NOMO-1 treated with DMSO at 0.1 percent for 48 hours (cell line): ENCODE results near the gene FIGNL1.
A peak's percentile ranks its signal among the peaks of the same experiment; 100 is the strongest.

Experiments used
- DNase-seq: peaks from one replicate; lab custom pipeline; 2025; ENCODE audit not compliant: unreplicated experiment; lab: John Stamatoyannopoulos, UW

FIGNL1 gene

DNA sequence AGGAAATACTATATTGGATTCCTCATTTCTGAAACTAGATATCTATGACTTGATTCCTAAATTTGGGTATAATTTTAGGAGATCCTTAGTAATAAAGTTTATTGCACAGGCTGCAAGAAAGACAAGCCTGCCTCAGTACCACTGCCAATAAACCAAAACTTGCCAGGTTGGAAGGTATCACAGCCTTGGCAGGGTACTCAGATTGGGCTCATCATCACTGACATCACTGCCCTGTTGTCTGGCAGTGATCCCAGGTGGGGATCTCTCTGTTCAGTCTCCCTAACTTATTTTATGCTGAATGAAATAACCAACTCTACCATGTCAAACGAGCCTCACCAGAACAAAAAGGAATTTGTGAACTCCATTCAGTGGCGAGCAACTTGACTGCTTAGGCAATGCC lies 18.8 kb downstream of the FIGNL1 start:
- DNase-seq, result no peak

DNA sequence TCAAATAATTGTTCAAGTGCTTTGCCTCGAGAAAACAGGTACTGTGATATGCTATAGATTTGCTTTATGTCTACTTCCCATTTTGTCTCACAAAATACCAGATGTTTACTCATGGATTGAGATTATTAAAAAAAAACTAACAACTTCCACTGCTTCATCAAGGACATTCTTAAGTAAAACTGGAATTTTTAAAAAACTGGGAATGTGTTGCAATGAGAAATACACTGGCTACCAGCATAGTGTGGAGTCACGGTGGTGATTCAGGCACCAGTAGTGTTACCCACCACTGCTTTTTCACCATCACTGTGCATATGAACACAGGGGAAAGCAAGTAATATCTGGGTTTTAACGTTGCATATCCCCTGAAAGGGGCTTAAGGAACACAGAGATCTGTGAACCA lies 21.2 kb downstream of the FIGNL1 start:
- no peak for DNase-seq

DNA sequence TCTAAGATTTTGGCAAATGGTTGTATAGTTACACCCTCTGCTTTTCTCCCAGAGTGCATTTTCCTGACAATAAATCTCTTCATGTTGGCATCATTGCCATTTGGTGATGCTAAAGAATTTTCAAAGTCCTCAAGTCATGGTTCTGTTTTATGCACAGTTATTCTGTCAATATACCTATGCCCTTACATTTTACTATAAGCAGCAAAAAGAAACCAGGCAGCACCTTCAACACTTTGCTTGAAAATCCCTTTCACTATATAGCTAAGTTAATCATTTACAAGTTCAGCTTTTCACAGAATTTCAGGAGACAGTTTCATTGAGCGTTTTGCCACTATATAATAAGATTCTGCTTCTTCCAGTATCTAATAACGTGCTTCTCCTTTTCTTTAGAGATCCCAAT lies 22.6 kb downstream of the FIGNL1 start:
- DNase-seq, result no peak

DNA sequence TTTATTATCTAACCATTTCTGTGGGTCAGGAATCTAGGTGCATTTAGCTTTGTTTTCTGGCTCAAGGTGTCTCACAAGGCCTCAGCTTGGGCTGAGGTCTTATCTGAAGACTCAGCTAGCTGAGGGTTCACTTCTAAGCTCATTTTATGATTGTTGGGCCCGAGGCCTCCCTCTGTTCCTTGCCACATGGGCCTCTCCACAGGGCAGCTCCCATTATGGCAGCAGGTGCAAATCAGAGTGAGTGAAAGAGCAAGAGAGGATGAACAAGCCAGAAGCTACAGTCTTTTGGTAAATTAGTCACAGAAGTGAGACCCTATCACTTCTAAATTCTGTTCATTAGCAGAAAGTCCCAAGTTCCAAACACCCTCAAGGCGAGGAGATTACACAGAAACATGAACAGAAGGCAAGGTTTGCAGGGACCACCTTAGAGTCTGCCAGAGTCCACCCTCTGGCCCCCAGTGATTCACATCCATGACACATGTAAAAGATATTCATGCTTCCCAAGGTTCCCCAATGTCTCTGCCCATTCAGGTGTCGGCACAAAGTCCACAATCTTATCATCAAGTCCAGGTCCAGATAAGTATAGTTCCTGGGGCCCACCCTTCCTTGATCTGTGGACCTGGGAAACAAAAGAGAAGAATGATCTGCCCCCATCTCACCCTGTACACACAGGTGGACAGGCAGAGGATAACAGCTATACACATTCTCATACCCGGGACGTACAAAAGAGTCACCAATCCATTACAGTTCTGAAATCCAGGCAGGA lies 23.7 kb downstream of the FIGNL1 start:
- DNase-seq, result no peak

DNA sequence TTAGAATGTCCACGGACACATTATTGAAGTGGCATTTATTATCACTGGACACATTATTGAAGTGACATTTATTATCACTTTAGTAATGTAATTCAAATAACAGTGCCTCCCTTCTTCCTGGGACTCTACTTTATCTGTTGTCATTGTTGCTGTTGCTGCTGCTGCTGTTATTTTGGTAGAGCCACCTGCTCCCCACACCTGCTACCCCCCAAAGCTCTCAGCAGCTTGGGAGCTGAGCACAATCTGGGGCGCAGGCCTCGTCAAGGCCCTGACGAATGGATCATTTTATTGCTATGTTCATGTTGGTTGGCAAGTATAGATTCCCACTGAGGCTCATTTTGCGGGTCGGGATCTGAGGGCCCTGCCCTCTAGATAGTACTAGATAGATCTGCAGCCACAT lies 24.8 kb downstream of the FIGNL1 start:
- no peak for DNase-seq

DNA sequence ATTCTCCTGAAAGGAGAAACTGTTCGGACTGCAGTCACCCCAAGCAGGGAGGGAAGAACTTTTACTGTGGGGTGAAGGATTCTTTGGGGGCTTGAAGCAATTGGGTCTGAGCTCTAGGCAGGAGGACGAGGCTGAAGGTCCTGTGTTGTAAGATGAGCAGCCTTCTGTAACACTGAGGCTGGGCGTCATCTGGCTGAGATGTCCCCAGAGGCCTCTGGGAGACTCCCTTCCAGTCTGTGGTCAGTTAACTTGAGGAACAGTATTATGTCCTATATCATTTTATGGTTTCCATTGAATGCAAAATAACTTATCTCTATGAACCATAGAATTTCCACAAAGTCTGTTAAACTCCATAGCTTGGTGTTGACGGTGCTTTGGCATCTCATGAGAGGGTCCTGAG lies 26.3 kb downstream of the FIGNL1 start:
- no peak for DNase-seq

DNA sequence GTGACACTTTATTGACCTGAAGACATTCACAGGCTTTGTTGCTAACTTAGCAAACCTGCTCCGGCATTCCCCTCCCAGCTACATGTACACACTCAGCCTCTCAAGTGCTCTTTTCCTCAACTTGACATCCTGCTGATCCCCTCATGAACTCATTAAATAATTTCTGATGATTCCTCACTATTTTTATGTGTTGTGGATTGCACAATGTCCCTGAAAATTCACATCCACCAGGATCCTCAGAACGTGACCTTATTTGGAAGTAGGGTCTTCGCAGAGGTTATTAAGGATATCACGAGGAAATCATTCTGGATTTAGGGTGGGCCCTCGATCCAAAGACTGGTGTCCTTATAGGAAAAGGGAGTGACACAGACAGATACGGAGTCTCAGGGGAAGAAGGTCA lies 27.3 kb downstream of the FIGNL1 start:
- DNase-seq, result no peak

DNA sequence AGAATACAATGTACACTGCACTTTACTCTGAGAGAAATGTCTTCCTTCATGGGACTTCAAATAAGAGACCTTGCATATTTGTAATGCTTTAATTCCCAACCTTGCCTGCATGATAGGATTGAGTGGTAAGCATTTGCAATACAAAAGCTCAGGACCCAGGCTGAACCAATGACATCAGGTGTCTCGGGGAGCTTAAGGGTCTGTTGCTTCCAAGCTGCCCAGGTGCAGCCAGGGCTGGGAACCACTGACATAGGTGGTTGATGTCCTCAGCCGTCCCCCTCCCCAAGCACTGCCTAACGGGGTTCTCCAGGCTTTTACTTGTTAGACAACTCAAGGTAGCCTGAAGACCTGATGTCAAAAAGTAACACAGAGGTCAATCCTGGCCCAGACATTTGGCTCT lies 29.1 kb downstream of the FIGNL1 start:
- no peak for DNase-seq

DNA sequence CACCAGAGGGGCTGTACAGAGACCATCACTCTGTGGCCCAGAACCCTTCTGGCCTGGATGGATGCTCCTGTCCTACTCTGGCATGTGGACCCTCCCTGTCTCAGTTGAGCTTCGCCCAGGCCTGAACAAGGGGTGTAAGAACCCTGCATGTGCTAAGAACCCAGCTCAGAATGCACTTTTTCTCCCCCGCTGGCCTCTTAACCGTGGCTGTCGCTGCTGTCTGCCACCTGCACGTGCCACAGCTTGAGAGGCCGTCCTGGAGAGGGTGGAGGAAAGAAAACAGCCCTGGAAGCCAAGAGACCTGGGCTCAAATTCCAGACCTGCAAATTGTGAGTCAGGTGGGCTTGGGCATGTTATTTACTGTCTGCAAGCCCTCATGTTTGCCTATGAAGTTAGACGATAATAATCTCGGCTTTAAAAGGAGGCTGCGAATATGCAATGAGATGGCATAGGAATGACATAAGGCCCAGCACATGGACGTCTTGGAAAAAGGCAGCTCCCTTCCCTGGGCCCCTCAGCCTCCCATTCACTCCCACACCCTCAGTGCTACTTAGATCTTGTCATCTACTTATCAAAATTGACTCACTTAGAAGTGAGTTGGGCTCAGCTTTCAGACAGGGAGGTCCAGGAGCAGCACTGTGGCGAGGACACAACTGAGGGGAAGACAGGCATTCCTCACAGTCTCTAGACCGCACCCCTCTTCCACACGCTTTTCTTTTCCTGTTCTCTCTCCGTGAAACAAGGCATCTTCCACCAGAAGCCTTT lies 31.4 kb downstream of the FIGNL1 start:
- no peak for DNase-seq

DNA sequence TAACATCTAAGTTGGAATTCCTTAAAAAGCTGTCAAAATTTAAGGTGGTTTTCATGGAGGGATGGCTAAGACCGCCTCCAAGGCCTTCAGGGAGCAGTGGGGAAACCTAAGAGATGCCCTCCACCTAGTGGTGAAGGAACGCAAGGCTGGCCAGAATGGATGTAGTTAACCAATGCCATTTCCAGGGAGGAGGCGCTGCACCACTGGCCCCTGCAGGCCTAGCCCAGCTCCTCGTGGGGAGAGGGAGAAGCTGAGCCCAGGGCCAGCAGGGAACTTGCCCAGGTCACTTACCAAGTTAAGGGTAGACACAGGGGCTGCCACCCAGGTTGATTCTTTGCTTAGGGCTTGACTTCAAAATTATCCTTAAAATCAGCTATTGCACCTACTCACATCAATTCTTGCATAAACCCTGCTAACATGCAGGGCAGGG lies 32.0 kb downstream of the FIGNL1 start:
- DNase-seq, result peak; percentile 79

DNA sequence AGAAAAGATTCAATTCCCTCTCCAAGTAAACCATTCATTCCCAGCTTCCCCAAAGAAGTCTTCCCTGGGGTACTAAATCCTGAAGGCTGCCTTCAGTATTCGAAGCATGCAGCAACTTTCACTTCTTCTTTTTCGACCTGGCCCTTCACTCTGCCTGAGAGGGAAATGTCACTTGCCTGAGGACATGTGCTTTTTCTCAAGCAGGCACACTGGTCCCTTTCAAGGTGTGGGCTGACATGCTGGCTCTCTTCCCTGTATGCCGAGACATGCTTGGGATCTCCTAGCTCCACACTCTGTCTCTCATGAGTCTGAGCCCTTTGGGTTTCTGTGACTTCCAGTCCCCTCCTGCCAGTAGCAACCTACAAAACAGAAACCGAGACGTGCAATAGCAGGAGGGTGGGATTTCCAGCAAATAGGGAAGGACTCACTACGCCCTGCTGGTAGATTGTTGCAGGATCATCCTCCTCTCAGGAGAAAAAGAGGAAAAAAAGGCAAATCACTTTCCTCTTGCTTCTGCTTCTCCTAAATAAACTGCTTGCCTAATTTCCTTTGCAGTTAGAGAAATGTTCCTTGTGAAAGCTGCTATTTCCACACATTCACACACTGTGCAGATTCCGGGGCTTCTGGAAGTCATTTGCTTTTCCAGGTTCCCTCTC lies 33.5 kb downstream of the FIGNL1 start:
- DNase-seq, result peak; percentile 85

DNA sequence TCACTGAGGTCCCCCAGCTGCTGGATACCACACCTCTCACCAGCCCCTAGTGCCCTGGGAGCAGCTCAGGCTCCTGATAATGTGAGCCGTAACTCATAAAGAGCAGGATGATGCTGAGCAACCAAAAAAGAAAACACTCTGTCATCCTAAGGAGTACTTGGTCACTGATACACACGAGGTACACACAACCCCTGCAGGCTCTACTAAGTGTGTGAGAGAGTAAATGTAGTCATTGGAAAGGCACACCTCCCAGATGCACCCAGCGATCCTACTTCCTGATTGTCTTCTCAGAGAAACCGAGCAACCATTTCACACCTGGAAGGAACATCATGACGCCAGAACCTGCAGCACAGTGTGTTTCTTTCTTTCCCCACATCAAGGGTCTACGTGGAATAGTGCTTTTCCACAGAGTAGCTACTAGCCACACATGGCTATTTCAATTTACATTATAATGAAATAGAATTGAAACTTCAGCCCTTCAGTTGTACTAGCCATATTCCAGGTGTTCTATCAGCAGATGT lies 34.2 kb downstream of the FIGNL1 start:
- no peak for DNase-seq

DNA sequence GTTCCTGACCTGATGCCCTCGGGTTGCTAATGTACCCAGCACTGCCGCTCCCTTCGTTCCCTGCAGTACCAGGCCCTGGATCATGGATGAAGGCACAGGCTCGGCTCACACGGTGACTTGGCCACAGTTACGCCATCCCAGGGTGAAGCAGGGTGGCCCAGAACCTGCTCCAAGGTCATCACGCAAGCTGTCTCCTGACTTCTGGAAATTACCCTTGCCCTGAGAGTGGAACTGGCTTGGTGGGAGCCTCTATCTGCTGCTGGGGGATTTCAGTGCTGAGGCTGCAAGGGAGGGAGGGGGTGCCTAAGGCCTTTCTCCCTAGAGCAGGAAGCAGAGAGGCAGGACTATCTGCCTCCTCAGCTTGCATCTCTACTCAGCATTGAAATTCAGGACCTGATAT lies 36.6 kb downstream of the FIGNL1 start:
- no peak for DNase-seq

DNA sequence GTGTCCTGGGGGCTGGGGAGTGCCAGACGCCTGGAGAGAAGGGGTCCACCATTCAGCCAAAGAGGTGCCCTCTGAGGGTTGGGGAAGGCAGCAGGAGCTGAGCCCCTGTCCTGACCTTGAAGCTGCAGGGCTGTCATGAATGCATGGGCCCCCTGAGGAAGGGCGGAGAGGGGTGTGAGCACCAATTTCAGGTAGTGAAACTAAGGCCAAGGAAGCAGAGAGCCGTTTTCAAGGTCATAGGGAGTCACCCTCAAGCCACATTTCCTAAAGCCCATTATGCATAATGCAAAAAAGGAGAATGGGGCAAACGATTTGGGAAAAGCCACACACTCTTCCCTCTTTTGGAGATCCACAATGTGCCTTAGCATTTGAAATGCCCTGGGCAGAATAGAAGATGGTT lies 37.2 kb downstream of the FIGNL1 start:
- DNase-seq, result peak; percentile 78

DNA sequence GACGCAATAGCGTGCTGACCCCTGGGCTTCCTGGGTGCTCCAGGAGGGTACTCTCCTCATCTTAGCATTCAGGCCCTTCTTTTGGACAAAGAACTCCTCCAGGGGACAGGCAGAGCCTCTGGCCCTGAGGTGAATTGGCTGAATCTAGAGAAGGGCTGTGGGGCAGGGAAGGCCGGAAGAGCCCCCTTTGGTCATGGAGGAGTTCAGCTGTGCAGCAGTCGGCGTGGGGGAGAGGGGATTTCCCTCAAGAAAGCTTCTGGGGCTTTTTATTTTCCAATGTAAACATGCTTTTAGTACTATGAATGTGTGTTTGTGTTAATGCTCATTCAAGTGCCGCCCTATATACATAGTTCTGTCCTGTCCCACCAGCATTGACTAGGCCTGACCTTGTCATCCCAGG lies 38.8 kb downstream of the FIGNL1 start:
- DNase-seq, result no peak

DNA sequence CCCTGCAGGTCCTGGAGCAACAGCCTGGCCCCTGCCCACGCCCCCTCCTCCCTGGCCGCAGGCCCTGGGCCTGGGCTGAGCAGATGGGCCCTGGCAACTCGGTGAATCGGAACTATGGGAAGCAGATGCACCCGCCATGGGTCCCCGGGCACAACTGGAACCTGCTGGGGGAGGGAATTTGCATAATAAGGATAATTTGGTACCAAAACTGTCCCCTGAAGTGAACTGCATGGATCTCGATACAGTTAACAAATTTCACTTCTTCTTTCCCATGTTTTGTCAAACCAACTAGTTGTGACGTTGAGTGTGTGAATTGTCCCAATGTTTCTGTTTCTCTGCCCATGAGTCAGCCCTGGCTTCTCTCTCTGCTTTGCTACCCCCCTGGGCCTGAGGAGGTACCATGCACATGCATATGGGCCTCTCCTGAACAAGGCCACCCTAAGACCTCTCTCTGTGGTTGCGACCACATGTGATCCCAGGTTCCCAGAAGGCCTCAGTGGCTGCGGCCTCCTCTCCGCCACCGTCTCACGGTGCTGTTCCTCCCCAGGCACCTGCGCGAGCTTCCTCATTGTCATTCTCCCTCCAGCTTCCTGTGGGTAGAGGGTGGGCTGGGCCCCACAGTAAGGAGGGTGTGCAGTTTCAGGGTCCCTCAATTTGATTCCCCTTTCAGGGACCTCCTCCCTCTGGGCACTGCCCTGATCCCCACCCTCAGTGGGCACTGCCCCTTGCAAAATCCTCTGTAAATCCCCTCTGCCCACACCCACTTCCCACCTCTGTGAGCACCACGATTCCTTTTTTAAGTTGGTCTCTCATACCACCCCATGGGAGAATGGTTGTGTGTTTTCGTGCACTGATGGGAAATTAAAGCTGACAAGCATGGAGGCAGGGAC lies 40.0 kb downstream of the FIGNL1 start:
- peak; percentile 84 for DNase-seq

DNA sequence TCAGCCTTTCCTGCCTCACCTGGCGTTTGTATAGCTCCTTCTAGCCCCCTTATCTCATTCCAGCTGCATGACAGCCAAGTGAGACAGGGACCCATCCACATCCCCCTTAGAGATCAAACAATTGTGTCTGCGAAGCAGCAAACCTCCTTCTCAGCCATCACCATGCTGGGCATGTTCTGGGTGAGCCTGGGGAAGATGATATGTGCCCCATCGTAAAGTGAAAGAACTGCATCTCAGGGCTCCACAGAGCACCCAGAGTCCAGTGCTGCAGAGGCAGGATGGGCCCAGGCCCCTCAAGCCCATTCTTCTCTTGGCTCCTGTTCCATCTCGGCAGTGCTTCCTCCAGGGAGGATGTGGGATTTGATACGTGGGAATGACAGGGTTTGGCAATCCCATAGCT lies 43.2 kb downstream of the FIGNL1 start:
- no peak for DNase-seq

DNA sequence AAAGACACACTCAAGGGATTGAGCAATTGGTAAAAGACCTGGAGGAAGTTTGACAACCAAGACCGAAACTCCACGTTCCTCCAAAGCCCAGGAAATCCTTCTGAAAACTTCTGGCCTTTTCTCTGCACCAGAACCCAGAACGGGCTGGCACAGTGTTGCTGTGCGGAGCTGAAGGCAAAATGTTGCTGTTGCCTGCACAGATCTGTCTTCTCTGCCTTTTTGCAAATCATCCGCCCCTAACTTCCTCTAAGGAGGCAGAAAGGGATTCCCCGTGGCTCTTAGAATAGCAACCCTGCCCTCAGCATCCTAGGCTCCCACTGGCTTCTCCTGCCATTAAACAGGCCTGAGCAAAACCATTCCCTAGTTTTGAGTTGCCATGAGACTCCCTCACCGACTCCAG lies 44.9 kb downstream of the FIGNL1 start:
- DNase-seq, result no peak

DNA sequence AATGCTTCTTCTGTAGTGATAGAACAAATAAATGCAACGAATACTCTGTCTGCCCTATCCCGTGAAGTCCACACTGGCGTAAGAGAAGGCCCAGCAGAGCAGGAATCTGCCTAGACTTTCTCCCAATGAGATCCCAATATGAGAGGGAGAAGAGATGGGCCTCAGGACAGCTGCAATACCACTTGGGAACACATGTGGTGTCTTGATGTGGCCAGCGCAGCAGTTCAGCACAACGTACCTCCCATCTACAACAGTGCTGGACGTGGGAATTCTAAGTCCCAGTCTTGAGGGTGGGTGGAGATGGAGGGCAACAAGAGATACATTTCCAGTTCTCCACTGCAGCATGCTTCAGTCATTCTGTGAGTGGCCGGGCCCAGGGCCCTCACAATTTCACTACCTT lies 45.8 kb downstream of the FIGNL1 start:
- DNase-seq, result no peak

DNA sequence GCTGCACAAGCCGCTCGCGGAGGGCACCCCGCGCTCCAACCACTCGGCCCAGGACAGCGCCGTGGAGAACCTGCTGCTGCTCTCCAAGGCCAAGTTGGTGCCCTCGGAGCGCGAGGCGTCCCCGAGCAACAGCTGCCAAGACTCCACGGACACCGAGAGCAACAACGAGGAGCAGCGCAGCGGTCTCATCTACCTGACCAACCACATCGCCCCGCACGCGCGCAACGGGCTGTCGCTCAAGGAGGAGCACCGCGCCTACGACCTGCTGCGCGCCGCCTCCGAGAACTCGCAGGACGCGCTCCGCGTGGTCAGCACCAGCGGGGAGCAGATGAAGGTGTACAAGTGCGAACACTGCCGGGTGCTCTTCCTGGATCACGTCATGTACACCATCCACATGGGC lies 50.0 kb downstream of the FIGNL1 start:
- no peak for DNase-seq

DNA sequence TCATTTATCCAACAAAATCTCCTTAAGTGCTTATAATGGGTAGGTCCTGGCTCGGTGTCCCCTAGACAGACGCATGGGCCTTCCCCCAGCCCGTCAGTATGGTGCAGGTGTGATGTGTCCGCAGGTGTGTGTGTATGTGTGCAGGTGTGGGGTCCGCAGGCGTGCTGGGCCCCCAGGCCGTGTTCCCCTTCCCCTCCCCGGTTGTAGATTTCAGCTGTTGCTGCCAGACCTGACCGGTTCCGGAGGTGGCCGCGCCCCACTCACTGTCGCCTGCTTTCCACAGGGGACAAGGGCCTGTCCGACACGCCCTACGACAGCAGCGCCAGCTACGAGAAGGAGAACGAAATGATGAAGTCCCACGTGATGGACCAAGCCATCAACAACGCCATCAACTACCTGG lies 50.5 kb downstream of the FIGNL1 start:
- no peak for DNase-seq
